Measurements from ENCODE around the gene CSF1.

The CSF1 gene

GRCh38 chr1:109976762-109977161, 66.1 kb downstream of the CSF1 start:
- Mint-ChIP-seq H3K27me3 (peaks cover 41% of the 10 kb centered on the region), H3K36me3 (ENCODE audit: insufficient read depth) (no peaks in the 10 kb centered on the region), H3K4me1 (no peaks in the 10 kb centered on the region), H3K4me3 (no peak overlapping the region), H3K9me3 (no peaks in the 10 kb centered on the region), H3K27ac (ENCODE audit: low read depth) (no peak overlapping the region)
- ATAC-seq (replicated peaks; ENCODE audit: extremely low read depth, poor library complexity, severe bottlenecking) (no peak), DNase-seq (ENCODE audit: low spot score in 2 of 2) (no peak)

GRCh38 chr1:109977225-109977624, 66.6 kb downstream of the CSF1 start:
- ATAC-seq (replicated peaks; ENCODE audit: extremely low read depth, poor library complexity, severe bottlenecking), result no peak
- Mint-ChIP-seq H3K27me3 (peaks cover 41% of the 10 kb centered on the region), H3K36me3 (ENCODE audit: insufficient read depth) (no peaks in the 10 kb centered on the region), H3K4me1 (no peaks in the 10 kb centered on the region), H3K9me3 (no peaks in the 10 kb centered on the region), H3K27ac (ENCODE audit: low read depth) (no peak overlapping the region), H3K4me3 (no peak overlapping the region)
- no peak for DNase-seq (ENCODE audit: low spot score in 2 of 2)

DNA sequence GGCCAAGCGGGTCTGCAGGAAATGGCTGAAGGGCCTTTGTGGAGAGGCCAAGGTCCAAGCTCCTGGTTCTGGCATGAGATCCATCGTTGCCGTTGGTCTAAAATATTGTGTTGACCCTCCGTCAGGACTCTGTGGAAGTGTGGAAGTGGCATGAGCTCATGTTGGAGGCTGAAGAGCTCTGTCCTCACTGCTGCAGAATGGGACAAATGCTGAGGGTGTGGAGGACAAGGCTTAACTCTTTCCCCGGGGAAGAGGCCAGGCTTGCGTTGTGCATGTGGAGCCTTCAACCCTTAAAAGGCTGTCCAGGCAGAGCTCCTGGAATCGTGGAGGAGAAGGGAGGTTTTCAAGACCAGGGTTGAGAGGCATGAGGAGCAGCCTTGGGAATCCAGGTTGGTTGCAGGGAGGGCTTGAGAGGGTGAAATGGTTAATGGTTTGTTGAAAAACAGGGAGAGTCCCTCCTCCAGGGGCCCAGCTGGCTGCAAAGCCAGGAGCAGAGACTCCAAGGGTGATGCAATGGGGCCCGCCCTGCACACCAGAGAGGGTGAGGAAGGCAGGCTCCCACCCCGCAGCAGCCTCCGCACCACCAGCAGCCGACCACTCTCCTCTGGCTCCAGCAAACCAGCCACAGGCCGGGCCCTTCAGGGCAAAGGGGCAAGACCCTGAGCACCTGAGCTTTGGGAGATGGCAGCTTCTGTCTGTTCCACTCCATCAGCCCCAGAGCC, 67.2 kb downstream of the CSF1 start:
- DNase-seq (ENCODE audit: low spot score in 2 of 2) (no peak), ATAC-seq (replicated peaks; ENCODE audit: extremely low read depth, poor library complexity, severe bottlenecking) (no peak)
- Mint-ChIP-seq H3K4me3 (no peak overlapping the region), H3K27ac (ENCODE audit: low read depth) (no peak overlapping the region), H3K36me3 (ENCODE audit: insufficient read depth) (no peaks in the 10 kb centered on the region), H3K9me3 (no peaks in the 10 kb centered on the region), H3K4me1 (no peaks in the 10 kb centered on the region), H3K27me3 (peaks cover 41% of the 10 kb centered on the region)

DNA sequence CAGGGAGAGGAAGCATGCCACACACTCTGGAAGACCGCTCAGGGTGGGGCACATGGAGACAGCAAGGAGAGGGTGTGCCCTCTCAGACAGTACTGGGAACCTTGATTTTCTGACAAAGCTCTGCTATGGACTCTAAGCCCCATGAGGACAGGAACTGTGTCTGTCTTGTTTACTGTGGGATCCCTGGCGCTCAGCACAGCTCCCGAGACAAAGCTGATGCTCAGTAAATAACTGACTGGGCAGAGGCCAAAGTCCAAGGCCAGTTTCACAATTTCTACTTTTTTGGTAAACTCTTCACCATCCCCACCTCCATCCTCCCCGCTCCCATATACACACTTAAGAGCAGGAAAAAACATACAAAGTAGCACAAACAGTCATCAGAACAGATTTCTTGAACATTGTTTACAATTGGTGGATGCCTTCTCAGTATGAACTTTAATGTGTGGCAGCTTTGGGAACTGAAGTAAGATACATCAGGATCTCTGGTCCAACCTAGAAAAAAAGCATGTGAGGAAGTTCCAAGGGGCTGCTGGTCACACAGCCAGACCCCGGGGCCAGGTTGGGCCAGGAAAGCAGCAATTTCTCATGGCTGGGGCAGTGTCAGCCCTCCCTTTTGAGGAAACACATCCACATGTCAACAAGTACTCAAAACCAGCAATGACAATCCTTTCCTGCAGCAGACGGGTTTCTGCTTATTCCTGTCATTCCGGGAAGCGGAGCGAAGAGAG, 68.3 kb downstream of the CSF1 start:
- Mint-ChIP-seq H3K36me3 (ENCODE audit: insufficient read depth) (no peaks in the 10 kb centered on the region), H3K27ac (ENCODE audit: low read depth) (no peak overlapping the region), H3K4me1 (no peaks in the 10 kb centered on the region), H3K27me3 (peaks cover 41% of the 10 kb centered on the region), H3K9me3 (no peaks in the 10 kb centered on the region), H3K4me3 (no peak overlapping the region)
- no peak for DNase-seq (ENCODE audit: low spot score in 2 of 2)
- ATAC-seq (replicated peaks; ENCODE audit: extremely low read depth, poor library complexity, severe bottlenecking), result no peak

DNA sequence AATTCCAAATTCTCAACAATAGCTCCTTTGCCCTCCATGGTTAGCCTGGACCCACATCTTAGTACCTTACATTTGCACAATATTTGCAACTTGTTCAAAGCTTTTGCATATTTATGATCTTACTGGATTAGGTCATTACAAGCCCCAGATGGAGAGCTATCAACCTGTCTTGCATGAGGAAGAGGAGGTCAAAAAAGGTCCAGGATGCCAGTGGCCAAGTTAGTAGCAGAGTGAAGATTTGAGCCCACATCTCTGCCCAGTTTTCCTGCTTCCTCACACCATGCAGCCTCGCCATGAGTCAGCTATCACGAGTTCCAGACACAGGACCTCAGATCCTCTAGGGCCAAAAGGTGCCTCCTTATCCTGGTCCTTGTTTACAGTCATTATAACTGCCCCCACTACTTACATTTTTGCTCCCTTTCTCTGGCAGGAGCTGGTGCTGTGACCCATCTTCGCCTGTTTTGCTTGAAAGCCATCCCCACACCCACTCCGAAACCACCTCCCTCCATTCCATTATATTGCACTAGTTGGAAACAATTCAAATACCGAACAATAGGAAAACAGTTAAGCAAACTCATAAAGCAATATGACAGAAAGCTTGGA, 68.9 kb downstream of the CSF1 start:
- H3K4me1 Mint-ChIP-seq, result peaks cover 2% of the 10 kb centered on the region
- no peak overlapping the region for H3K4me3 Mint-ChIP-seq
- DNase-seq (ENCODE audit: low spot score in 2 of 2), result no peak
- no peak overlapping the region for H3K27ac Mint-ChIP-seq (ENCODE audit: low read depth)
- peaks cover 41% of the 10 kb centered on the region for H3K27me3 Mint-ChIP-seq
- no peaks in the 10 kb centered on the region for H3K9me3 Mint-ChIP-seq
- H3K36me3 Mint-ChIP-seq (ENCODE audit: insufficient read depth), result peaks cover under 1% of the 10 kb centered on the region
- ATAC-seq (replicated peaks; ENCODE audit: extremely low read depth, poor library complexity, severe bottlenecking), result no peak

Data from central memory CD8-positive, alpha-beta T cell (primary cell).